Measurements from ENCODE around the gene OR2M3. TPM values are rescaled to one million over a fixed set of nuclear protein-coding genes. Genes with fewer than 3 reads are reported as not detected.

The OR2M3 gene
- total and polyA plus RNA-seq, 9 of the 15 experiments (the other 6 are each of a cell fraction or from before 2014, with no cell fraction given): not detected

DNA sequence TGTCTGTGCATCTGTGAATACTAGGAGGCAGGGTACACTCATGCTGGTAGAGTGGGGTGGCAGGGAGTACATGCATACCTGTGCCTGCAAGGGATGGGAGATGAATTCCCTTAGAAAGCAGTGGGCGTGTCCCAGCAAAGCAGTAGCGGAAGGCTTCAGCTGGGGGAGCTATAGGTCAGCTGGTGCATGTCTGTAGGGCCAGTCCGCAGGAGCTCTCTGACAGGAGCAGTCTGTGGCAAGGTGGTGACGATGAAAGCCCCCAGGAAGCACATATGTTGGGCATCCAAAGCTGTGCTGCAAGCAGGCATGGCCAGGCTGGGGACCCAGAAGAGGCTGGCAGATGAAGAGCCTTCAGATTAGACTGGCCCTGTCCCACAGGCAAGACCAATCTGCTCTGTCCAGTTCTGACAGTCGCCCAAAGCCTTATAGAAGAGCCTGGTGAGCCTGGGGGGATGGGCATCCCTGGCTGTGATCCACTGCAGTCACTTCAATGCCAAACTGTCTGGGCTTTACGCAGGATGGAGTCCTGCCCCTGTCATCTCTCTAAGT is 32.4 kb downstream of the OR2M3 start:
- Histone ChIP-seq H3K79me2 (ENCODE audit: control insufficient read depth, insufficient read depth, low read length) (no peaks in the 10 kb centered on the region), H3K4me3 (no peak overlapping the region), H3K27ac (ENCODE audit: extremely low read depth, low read depth, low read length) (no peak overlapping the region), H3K9me3 (replicated peaks; ENCODE audit: control insufficient read depth, insufficient read depth, low read depth, low read length) (peaks cover 4% of the 10 kb centered on the region; the same call in 1 of the 2 replicates), H3K9me1 (ENCODE audit: control insufficient read depth, insufficient read depth, low read length) (no peaks in the 10 kb centered on the region), H3K9ac (ENCODE audit: insufficient read depth in 1 of 2, low read depth in 2 of 2, low read length in 2 of 2) (no peak overlapping the region), H3K4me1 (replicated peaks in 1 of 2; ENCODE audit: control insufficient read depth in 2 of 2, insufficient read depth in 2 of 2, low read length in 2 of 2) (no peaks in the 10 kb centered on the region), H3K27me3 (ENCODE audit: control insufficient read depth in 2 of 2, insufficient read depth in 2 of 2, low read length in 2 of 2) (no peaks in the 10 kb centered on the region), H3K4me2 (ENCODE audit: insufficient read depth, low read length) (no peak overlapping the region), H2AFZ (ENCODE audit: low read depth, low read length) (no peak overlapping the region), H3K36me3 (ENCODE audit: control insufficient read depth, insufficient read depth, low read length) (no peaks in the 10 kb centered on the region), H4K20me1 (replicated peaks; ENCODE audit: control insufficient read depth, insufficient read depth, low read length) (no peaks in the 10 kb centered on the region)
- FAIRE-seq (no peak), ATAC-seq (no peak), DNase-seq (ENCODE audit: extremely low read depth in 1 of 4, low spot score in 3 of 4) (no peak)
- in situ Hi-C loops (cut with MboI) (no loop called here), intact Hi-C loops (cut with micrococcal nuclease) (no loop called here)
- 0% methylated on average over 6 of the region's 6 CpGs for WGBS (ENCODE audit: insufficient coverage, low coverage, missing lambda C conversion rate)
- no TSS peak for BruUV-seq (replicated peaks)
- TF ChIP-seq LEF1 (IDR thresholded peaks at IDR 0.05) (no peak), ZKSCAN8 (CRISPR knock-in tag; IDR thresholded peaks at IDR 0.05) (no peak), ZNF277 (CRISPR knock-in tag; IDR thresholded peaks at IDR 0.05; ENCODE audit: borderline replicate concordance) (no peak), CREBBP (IDR thresholded peaks at IDR 0.05; ENCODE audit: low read depth, low read length) (no peak), PTRF (tag; IDR thresholded peaks at IDR 0.05) (no peak), ZEB2 (IDR thresholded peaks at IDR 0.05) (no peak), RFX1 (IDR thresholded peaks at IDR 0.05) (no peak), SAFB (IDR thresholded peaks at IDR 0.05; ENCODE audit: borderline replicate concordance, low read depth, low read length) (no peak), CHD1 (IDR thresholded peaks at IDR 0.05; ENCODE audit: low read length) (no peak), ZNF668 (CRISPR knock-in tag; IDR thresholded peaks at IDR 0.05) (no peak), FOSL1 (tag; conservative IDR thresholded peaks at IDR 0.05) (no peak), ZBTB7A (IDR thresholded peaks at IDR 0.05; ENCODE audit: borderline replicate concordance, control insufficient read depth, low read depth, low read length) (no peak), NFYB (IDR thresholded peaks at IDR 0.05; ENCODE audit: extremely low read depth, insufficient read length) (no peak), MYBL2 (IDR thresholded peaks at IDR 0.05; ENCODE audit: low read depth) (no peak), MYBL2 (CRISPR knock-in tag; IDR thresholded peaks at IDR 0.05; ENCODE audit: borderline replicate concordance) (no peak)
- ChIA-PET POLR2A (no interaction called here), CTCF (ENCODE audit: low intra/inter-chr PET ratio) (no interaction called here)
